ENCODE results near the gene C2CD2L. TPM values are rescaled to one million over a fixed set of nuclear protein-coding genes. Genes with fewer than 3 reads are reported as not detected.

The C2CD2L gene
- total and polyA plus RNA-seq, 2 donors (not counting 1 experiment from before 2014, with no cell fraction given): 3.0 TPM

- Histone ChIP-seq H2AFZ (ENCODE audit: low read length) (no peak overlapping the region), H3K36me3 (ENCODE audit: control insufficient read depth, insufficient read depth, low read length) (peaks cover 19% of the 10 kb centered on the region)
Measured at GRCh38 chr11:119093942-119094815, 13.0 kb upstream of the C2CD2L start.

GRCh38 chr11:119094816-119095065 is 12.4 kb upstream of the C2CD2L start:
- no peak overlapping the region for H2AFZ ChIP-seq (ENCODE audit: low read length)
- DNase-seq (ENCODE audit: low read depth in 2 of 2): peak; percentile 84 to 88

More at GRCh38 chr11:119093942-119094815, 13.0 kb upstream of the C2CD2L start:
- Histone ChIP-seq H4K20me1 (ENCODE audit: control insufficient read depth, extremely low read depth, insufficient read depth, low read length) (no peaks in the 10 kb centered on the region), H3K79me2 (ENCODE audit: control insufficient read depth, insufficient read depth, low read length) (peaks cover 34% of the 10 kb centered on the region), H3K4me3 (replicated peaks in 1 of 4; ENCODE audit: control extremely low read depth in 1 of 4, insufficient read depth in 1 of 4, low read depth in 3 of 4, low read length in 4 of 4) (peak overlapping the region; percentile 68 to 86 (median 82)), H3K27me3 (ENCODE audit: control insufficient read depth, insufficient read depth, low read length) (no peaks in the 10 kb centered on the region), H3K9ac (ENCODE audit: insufficient read depth, low read length) (peak overlapping the region; percentile 84), H3K4me2 (ENCODE audit: extremely low read depth, insufficient read depth, low read length) (peak overlapping the region; percentile 89), H3K9me3 (ENCODE audit: control insufficient read depth, insufficient read depth, low read depth, low read length) (no peaks in the 10 kb centered on the region), H3K4me1 (ENCODE audit: control insufficient read depth, extremely low read depth, insufficient read depth, low read length) (peaks cover 12% of the 10 kb centered on the region), H3K27ac (ENCODE audit: insufficient read depth, low read length) (peak overlapping the region; percentile 83)
- DNase-seq (ENCODE audit: low read depth in 2 of 2): peak; percentile 43 to 50
- TF ChIP-seq EZH2 (IDR thresholded peaks at IDR 0.05; ENCODE audit: low read length, missing control alignments): no peak
- no peak for TF ChIP-seq CTCF (conservative IDR thresholded peaks at IDR 0.05 in 1 of 2, IDR thresholded peaks at IDR 0.05 in 1 of 2; ENCODE audit: low read depth in 1 of 2, low read length in 2 of 2)

More at GRCh38 chr11:119094816-119095065, 12.4 kb upstream of the C2CD2L start:
- peaks cover 12% of the 10 kb centered on the region for H3K4me1 ChIP-seq (ENCODE audit: control insufficient read depth, extremely low read depth, insufficient read depth, low read length)
- H3K4me2 ChIP-seq (ENCODE audit: extremely low read depth, insufficient read depth, low read length): peak overlapping the region; percentile 89
- peaks cover 36% of the 10 kb centered on the region for H3K79me2 ChIP-seq (ENCODE audit: control insufficient read depth, insufficient read depth, low read length)
- peak overlapping the region; percentile 58 to 86 (median 82) for H3K4me3 ChIP-seq (replicated peaks in 1 of 4; ENCODE audit: control extremely low read depth in 1 of 4, insufficient read depth in 1 of 4, low read depth in 3 of 4, low read length in 4 of 4)
- H3K9me3 ChIP-seq (ENCODE audit: control insufficient read depth, insufficient read depth, low read depth, low read length): no peaks in the 10 kb centered on the region
- H4K20me1 ChIP-seq (ENCODE audit: control insufficient read depth, extremely low read depth, insufficient read depth, low read length): no peaks in the 10 kb centered on the region
- H3K36me3 ChIP-seq (ENCODE audit: control insufficient read depth, insufficient read depth, low read length): peaks cover 19% of the 10 kb centered on the region
- peak overlapping the region; percentile 84 for H3K9ac ChIP-seq (ENCODE audit: insufficient read depth, low read length)
- no peaks in the 10 kb centered on the region for H3K27me3 ChIP-seq (ENCODE audit: control insufficient read depth, insufficient read depth, low read length)
- peak overlapping the region; percentile 83 for H3K27ac ChIP-seq (ENCODE audit: insufficient read depth, low read length)
- peak; percentile 58 to 65 for TF ChIP-seq CTCF (conservative IDR thresholded peaks at IDR 0.05 in 1 of 2, IDR thresholded peaks at IDR 0.05 in 1 of 2; ENCODE audit: low read depth in 1 of 2, low read length in 2 of 2)
- no peak for TF ChIP-seq EZH2 (IDR thresholded peaks at IDR 0.05; ENCODE audit: low read length, missing control alignments)

Data from fibroblast of lung (primary cell).